PC-3 (cell line): Measurements from ENCODE around the gene COL15A1. TPM values are rescaled to one million over a fixed set of nuclear protein-coding genes. Genes with fewer than 3 reads are reported as not detected.

ENCODE experiments used
- ATAC-seq: fragments of 200-7000 bp; cut with Tn5 transposase; 2 replicates; pipeline ENCODE4 v1.9.1; 2020; ENCODE audit warnings: mild to moderate bottlenecking, moderate library complexity
- BruUV-seq: library from RNA; stranded (reverse); fragments of 400-500 nt; replicated peaks from 2 replicates; lab custom pipeline; 2021; lab: Mats Ljungman, UMichigan
- CTCF ChIA-PET: fragments of 300-600 bp; sonication (Branson Sonifier 250); formaldehyde crosslinking; loops from one replicate; lab custom pipeline; 2022; ENCODE audit warnings: antibody characterized with exemption; lab: Charles Lee
- POLR2A ChIA-PET: fragments of 300-600 bp; sonication (Branson Sonifier 250); formaldehyde crosslinking; loops from one replicate; lab custom pipeline; 2022; ENCODE audit warnings: antibody characterized with exemption; ENCODE audit not compliant: unreplicated experiment; lab: Charles Lee
- DNase-seq: peaks from one replicate; pipeline ENCODE4 v3.0.0-alpha.2; 2015
- H2AFZ ChIP-seq: fragments of 300-600 bp; sonication (generic); 2 replicates; pipeline ENCODE4 v1.6.0; 2016; ENCODE audit warnings: antibody characterized with exemption, low read length
- H3F3A ChIP-seq: fragments of 300-600 bp; sonication (generic); one replicate; pipeline ENCODE4 v1.6.0; 2017; ENCODE audit warnings: antibody characterized with exemption, low read length, control low read depth, mild to moderate bottlenecking; ENCODE audit not compliant: unreplicated experiment
- H3K27ac ChIP-seq: fragments of 300-600 bp; sonication (generic); 2 replicates; pipeline ENCODE4 v1.5.1; 2016; ENCODE audit warnings: mild to moderate bottlenecking, low read length
- H3K27me3 ChIP-seq: fragments of 300-600 bp; sonication (generic); 2 replicates; pipeline ENCODE4 v1.6.1; 2016; ENCODE audit warnings: low read length, mixed read lengths
- H3K36me3 ChIP-seq: fragments of 300-600 bp; sonication (generic); 2 replicates; pipeline ENCODE4 v1.6.1; 2016; ENCODE audit warnings: low read depth, mixed run types, low read length, mixed read lengths
- H3K4me1 ChIP-seq: fragments of 300-600 bp; sonication (generic); 2 replicates; pipeline ENCODE4 v1.5.1; 2016; ENCODE audit warnings: low read length; ENCODE audit not compliant: insufficient read depth
- H3K4me2 ChIP-seq: fragments of 300-600 bp; sonication (generic); 2 replicates; pipeline ENCODE4 v1.6.0; 2016; ENCODE audit warnings: low read length
- H3K4me3 ChIP-seq: fragments of 300-600 bp; sonication (generic); 2 replicates; pipeline ENCODE4 v1.5.1; 2016; ENCODE audit warnings: mild to moderate bottlenecking, low read length, mixed read lengths
- H3K79me2 ChIP-seq: fragments of 300-600 bp; sonication (generic); 2 replicates; pipeline ENCODE4 v1.6.1; 2017; ENCODE audit warnings: low read length, mixed read lengths
- H3K9ac ChIP-seq: fragments of 300-600 bp; sonication (generic); 2 replicates; pipeline ENCODE4 v1.6.0; 2016; ENCODE audit warnings: mild to moderate bottlenecking, low read length
- H3K9me2 ChIP-seq: fragments of 300-600 bp; sonication (generic); replicated peaks from 2 replicates; pipeline ENCODE4 v1.6.1; 2016; ENCODE audit warnings: mixed run types, low read length, mixed read lengths
- H3K9me3 ChIP-seq: fragments of 300-600 bp; sonication (generic); 2 replicates; pipeline ENCODE4 v1.6.1; 2016; ENCODE audit warnings: low read length, mixed read lengths
- H4K20me1 ChIP-seq: fragments of 300-600 bp; sonication (generic); 2 replicates; pipeline ENCODE4 v1.6.1; 2016; ENCODE audit warnings: low read length, mixed read lengths
- EZH2 ChIP-seq: fragments of 300-600 bp; sonication (generic); IDR thresholded peaks from one replicate; pipeline ENCODE4 v1.6.1; 2017; ENCODE audit warnings: antibody characterized with exemption, mild to moderate bottlenecking, low read length; ENCODE audit not compliant: unreplicated experiment
- EZH2phosphoT487 ChIP-seq: fragments of 300-600 bp; sonication (generic); IDR thresholded peaks from 2 replicates; pipeline ENCODE4 v1.6.1; 2018; ENCODE audit warnings: mild to moderate bottlenecking, antibody characterized with exemption, low read length, borderline replicate concordance
- intact Hi-C: fragments of 100-400 bp; cut with micrococcal nuclease; formaldehyde crosslinking; loops from 2 replicates; pipeline ENCODE4 v1.9.0; 2023
- total RNA-seq: library from RNA; depleted of rRNA; stranded (reverse); fragments of >200 nt; gene quantifications from 2 replicates; pipeline ENCODE4 v1.2.3, GENCODE V29; 2014
- TF ChIP-seq, protein P1 (sequence below): fragments of 300-600 bp; sonication (generic); conservative IDR thresholded peaks from 2 replicates; pipeline ENCODE4 v1.5.1; 2017; ENCODE audit warnings: antibody characterized with exemption, low read depth, mild to moderate bottlenecking, low read length

The COL15A1 gene
- total RNA-seq, 1 experiment from 2014 or later = 0.04 TPM

DNA sequence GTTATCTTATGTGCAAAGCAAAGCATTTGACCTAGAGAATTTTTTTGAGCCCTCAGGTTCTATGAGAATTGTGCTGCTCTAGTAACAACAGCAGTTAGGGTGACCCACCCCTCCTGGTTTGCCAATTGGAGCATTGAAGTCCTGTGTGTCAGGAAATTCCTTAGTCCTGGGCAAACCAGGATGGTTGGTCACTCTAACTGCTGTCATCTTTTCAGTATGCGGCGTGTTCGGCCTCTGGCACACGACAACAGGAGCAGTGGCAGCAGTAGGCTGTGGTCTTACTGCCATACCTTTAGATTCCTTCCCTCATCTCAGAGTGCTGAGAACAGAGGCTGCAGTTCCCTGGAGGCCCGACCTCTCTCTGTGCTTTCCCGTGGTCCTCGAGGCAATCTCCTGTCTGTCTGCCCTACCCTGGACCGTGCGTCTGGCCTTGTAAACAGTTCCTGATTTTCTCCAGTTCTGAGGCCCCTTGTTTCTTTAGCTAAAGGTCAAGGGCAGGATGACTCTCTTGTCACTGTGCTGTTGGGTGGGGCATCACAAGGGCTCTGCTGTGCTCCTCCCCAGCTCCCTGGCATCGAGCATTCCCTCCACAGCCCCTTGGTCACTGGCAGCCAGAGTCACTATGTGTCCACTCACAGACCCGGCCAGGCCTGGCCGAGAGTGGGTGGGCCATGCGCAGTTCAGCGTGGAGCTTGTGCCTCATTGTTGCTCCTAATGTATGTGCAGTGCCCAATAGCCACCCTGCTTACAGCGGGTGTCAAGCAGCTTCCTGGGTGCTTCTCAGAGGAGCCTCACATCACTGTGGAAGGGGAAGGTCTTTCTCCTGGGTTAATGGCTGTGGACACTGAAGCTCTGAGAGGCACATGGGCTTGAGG is 18.5 kb upstream of the COL15A1 start:
- H2AFZ ChIP-seq = no peak overlapping the region
- no peak for ATAC-seq
- intact Hi-C loops = no loop called here

DNA sequence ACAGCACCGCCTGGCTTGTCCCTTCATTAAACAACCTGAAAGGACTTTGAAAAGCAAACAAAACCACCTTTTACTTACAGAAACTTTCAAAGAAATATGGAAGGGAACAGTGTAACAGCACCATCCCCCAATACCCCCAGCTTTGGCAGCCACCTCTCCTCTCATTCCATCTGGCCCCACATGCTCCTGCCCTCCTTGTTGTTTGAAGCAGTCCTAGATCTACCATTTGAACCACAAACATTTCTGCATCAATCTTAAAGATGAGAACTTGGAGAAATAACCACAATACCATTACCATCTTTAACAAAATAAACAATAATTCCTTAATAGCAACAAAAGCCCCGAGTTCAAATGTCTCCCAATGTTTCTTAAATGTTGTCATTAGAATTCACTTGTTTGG is 17.8 kb upstream of the COL15A1 start:
- H4K20me1 ChIP-seq = no peaks in the 10 kb centered on the region
- intact Hi-C loops = no loop called here
- no peaks in the 10 kb centered on the region for H3K9me2 ChIP-seq
- no TSS peak for BruUV-seq
- ATAC-seq (no peak), DNase-seq (no peak)
- H3K4me2 ChIP-seq = no peak overlapping the region
- no peak overlapping the region for H2AFZ ChIP-seq
- H3K27me3 ChIP-seq = no peaks in the 10 kb centered on the region
- no peaks in the 10 kb centered on the region for H3K9me3 ChIP-seq
- no peak for TF ChIP-seq EZH2phosphoT487
- TF ChIP-seq, protein P1, sequence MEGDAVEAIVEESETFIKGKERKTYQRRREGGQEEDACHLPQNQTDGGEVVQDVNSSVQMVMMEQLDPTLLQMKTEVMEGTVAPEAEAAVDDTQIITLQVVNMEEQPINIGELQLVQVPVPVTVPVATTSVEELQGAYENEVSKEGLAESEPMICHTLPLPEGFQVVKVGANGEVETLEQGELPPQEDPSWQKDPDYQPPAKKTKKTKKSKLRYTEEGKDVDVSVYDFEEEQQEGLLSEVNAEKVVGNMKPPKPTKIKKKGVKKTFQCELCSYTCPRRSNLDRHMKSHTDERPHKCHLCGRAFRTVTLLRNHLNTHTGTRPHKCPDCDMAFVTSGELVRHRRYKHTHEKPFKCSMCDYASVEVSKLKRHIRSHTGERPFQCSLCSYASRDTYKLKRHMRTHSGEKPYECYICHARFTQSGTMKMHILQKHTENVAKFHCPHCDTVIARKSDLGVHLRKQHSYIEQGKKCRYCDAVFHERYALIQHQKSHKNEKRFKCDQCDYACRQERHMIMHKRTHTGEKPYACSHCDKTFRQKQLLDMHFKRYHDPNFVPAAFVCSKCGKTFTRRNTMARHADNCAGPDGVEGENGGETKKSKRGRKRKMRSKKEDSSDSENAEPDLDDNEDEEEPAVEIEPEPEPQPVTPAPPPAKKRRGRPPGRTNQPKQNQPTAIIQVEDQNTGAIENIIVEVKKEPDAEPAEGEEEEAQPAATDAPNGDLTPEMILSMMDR = no peak
- TF ChIP-seq EZH2 = no peak
- H3K9ac ChIP-seq = no peak overlapping the region
- ChIA-PET POLR2A (no interaction called here), CTCF (interaction anchor here (0.6 kb wide), 1 partner anchor 49 kb away, joined by 4 read pairs; no protein-coding TSS in a partner anchor)
- no peaks in the 10 kb centered on the region for H3F3A ChIP-seq
- H3K4me1 ChIP-seq = no peaks in the 10 kb centered on the region
- H3K4me3 ChIP-seq = no peak overlapping the region
- H3K79me2 ChIP-seq = no peaks in the 10 kb centered on the region
- H3K27ac ChIP-seq = no peak overlapping the region
- H3K36me3 ChIP-seq = no peaks in the 10 kb centered on the region

More for the DNA sequence above, 18.5 kb upstream of the COL15A1 start:
- Histone ChIP-seq H3K4me3 (no peak overlapping the region), H3K79me2 (no peaks in the 10 kb centered on the region), H3K36me3 (no peaks in the 10 kb centered on the region), H3K9me3 (no peaks in the 10 kb centered on the region), H3K9me2 (no peaks in the 10 kb centered on the region), H3K4me2 (no peak overlapping the region), H3K9ac (no peak overlapping the region), H3K27me3 (no peaks in the 10 kb centered on the region), H3K27ac (no peak overlapping the region), H3F3A (no peaks in the 10 kb centered on the region), H3K4me1 (no peaks in the 10 kb centered on the region), H4K20me1 (no peaks in the 10 kb centered on the region)
- DNase-seq = no peak
- no TSS peak for BruUV-seq
- ChIA-PET POLR2A (no interaction called here), CTCF (interaction anchor here (0.6 kb wide), 1 partner anchor 50 kb away, joined by 4 read pairs; no protein-coding TSS in a partner anchor)
- TF ChIP-seq EZH2phosphoT487 (no peak), EZH2 (no peak)
- TF ChIP-seq, protein P1 = no peak

DNA sequence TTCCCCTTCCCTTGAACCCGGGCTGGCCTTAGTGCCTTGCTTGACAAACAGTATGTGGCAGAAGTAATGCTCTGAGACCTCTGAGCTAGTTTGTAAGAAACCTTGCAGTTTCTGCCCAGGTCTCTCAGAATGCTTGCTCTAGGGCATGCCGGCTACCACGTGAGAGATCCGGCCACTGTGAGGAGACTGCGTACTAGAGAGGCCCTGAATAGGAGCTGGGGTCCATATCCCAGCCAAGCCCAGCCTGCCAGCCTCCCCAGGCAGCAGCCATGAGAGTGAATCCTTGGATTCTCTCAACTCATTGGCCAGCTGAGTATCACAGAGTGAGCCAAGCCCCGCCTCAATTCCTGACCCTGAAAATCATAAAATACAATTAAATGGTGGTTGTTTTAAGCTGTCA is 16.0 kb upstream of the COL15A1 start:
- Histone ChIP-seq H3K9me3 (no peaks in the 10 kb centered on the region), H3K79me2 (no peaks in the 10 kb centered on the region), H3K27ac (no peak overlapping the region), H3K4me1 (no peaks in the 10 kb centered on the region), H3F3A (no peaks in the 10 kb centered on the region), H3K27me3 (no peaks in the 10 kb centered on the region), H3K4me3 (no peak overlapping the region), H2AFZ (no peak overlapping the region), H3K9ac (no peak overlapping the region), H3K4me2 (no peak overlapping the region), H3K9me2 (no peaks in the 10 kb centered on the region), H4K20me1 (no peaks in the 10 kb centered on the region), H3K36me3 (no peaks in the 10 kb centered on the region)
- ATAC-seq (no peak), DNase-seq (no peak)
- POLR2A ChIA-PET = no interaction called here
- intact Hi-C loops = no loop called here
- CTCF ChIA-PET = no interaction called here
- BruUV-seq = no TSS peak
- TF ChIP-seq EZH2 (no peak), EZH2phosphoT487 (no peak)
- TF ChIP-seq, protein P1 = no peak
